Peyer's patch (tissue), 4 donors: Measurements from ENCODE around the gene TMCO2. TPM values are rescaled to one million over a fixed set of nuclear protein-coding genes. Genes with fewer than 3 reads are reported as not detected.

Source experiments
- DNase-seq, 3 donors: peaks; one replicate each; pipeline ENCODE4 v3.0.0-alpha.2; 2017 to 2019
- H3K27ac ChIP-seq, 4 donors: fragments of 200-600 bp; sonication (generic); one replicate each; pipeline ENCODE4 v1.5.1; 2016 to 2019
- H3K27me3 ChIP-seq, 2 donors: fragments of 200-600 bp; sonication (generic); one replicate each; pipeline ENCODE4 v1.5.1; 2019
- H3K36me3 ChIP-seq, 3 donors: fragments of 200-600 bp; sonication (generic); one replicate each; pipeline ENCODE4 v1.5.1; 2016 to 2019
- H3K4me1 ChIP-seq, 4 donors: fragments of 200-600 bp; sonication (generic); one replicate each; pipeline ENCODE4 v1.5.1; 2016 to 2019
- H3K4me3 ChIP-seq, 4 donors: fragments of 200-600 bp; sonication (generic); 1 replicate in 3 of 4; 2 replicates in 1 of 4; pipeline ENCODE4 v1.5.1; 2016 to 2019; ENCODE audit warnings: mild to moderate bottlenecking in 1 of 4
- H3K9me3 ChIP-seq, 4 donors: fragments of 200-600 bp; sonication (generic); one replicate each; pipeline ENCODE4 v1.5.1; 2016 to 2019; ENCODE audit warnings: mild to moderate bottlenecking in 1 of 4
- POLR2A ChIP-seq, 2 donors: fragments of 450-650 bp; IDR thresholded peaks; one replicate each; pipeline ENCODE4 v1.5.1; 2017; ENCODE audit warnings: antibody characterized with exemption in 2 of 2, mild to moderate bottlenecking in 2 of 2, moderate library complexity in 2 of 2
- total RNA-seq, 4 donors: library from RNA; depleted of rRNA; stranded (reverse); fragments of >200 nt; gene quantifications; one replicate each; pipeline ENCODE4 v1.1.0, GENCODE V29; 2016
- TF ChIP-seq, protein P1 (sequence below), 6 experiments: fragments of 450-650 bp in 4 of 6; fragments of 200-600 bp in 2 of 6; sonication (generic) in 1 of 6; IDR thresholded peaks; one replicate each; pipeline ENCODE4 v1.5.1; 2017 to 2019; ENCODE audit warnings: antibody characterized with exemption in 6 of 6, mild to moderate bottlenecking in 3 of 6, moderate library complexity in 1 of 6

TMCO2 gene
- total RNA-seq, 4 donors from 2014 or later, result not detected

DNA sequence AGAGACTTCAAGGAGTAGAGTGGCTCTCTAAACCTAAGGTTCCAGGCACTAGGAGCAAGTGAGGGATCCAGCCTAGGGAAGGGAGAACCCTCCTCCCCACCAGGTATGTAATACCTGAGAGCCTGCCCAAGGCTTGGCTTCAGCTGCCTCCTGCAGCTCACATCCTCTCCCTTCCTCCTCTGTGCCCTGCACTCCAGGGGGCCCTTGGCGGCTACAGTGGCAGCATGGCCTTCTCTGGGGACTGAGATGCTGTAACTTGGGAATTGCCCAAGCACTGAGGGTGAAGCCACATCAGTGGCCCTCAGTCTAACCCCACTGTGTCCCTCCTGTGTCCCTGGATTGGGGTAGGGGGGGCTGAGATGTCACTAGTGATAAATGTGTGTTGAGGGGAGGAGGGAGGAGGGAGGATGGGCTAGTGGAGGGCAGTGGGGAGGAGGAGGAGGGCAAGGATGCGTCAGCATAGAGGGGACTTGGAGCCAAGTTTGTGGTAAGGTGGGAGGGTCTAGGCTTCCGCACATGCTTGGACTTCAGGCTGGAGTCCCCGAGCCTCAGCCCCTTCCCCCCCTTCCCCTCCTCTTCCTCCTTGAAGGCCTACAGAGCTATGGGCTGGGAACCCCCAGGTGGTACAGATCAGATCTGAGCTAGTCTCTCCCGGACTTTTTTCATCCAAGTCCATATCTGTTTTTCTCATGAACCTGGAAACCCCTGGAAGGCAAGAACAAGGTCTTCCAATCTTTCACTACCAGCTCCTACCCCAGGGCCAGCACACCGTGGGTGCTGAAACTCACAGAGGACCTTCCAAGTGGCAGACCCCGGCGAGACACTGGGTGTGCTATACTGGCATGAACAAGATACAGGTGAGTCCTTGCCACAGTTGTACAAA lies 51.9 kb downstream of the TMCO2 start:
- no peak for DNase-seq
- Histone ChIP-seq H3K4me3 (no peak overlapping the region), H3K36me3 (no peaks in the 10 kb centered on the region), H3K27me3 (no peaks in the 10 kb centered on the region), H3K4me1 (no peaks in the 10 kb centered on the region), H3K27ac (no peak overlapping the region), H3K9me3 (no peaks in the 10 kb centered on the region)
- no peak for TF ChIP-seq POLR2A (IDR thresholded peaks at IDR 0.05)
- TF ChIP-seq, protein P1, sequence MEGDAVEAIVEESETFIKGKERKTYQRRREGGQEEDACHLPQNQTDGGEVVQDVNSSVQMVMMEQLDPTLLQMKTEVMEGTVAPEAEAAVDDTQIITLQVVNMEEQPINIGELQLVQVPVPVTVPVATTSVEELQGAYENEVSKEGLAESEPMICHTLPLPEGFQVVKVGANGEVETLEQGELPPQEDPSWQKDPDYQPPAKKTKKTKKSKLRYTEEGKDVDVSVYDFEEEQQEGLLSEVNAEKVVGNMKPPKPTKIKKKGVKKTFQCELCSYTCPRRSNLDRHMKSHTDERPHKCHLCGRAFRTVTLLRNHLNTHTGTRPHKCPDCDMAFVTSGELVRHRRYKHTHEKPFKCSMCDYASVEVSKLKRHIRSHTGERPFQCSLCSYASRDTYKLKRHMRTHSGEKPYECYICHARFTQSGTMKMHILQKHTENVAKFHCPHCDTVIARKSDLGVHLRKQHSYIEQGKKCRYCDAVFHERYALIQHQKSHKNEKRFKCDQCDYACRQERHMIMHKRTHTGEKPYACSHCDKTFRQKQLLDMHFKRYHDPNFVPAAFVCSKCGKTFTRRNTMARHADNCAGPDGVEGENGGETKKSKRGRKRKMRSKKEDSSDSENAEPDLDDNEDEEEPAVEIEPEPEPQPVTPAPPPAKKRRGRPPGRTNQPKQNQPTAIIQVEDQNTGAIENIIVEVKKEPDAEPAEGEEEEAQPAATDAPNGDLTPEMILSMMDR (IDR thresholded peaks at IDR 0.05), result no peak

DNA sequence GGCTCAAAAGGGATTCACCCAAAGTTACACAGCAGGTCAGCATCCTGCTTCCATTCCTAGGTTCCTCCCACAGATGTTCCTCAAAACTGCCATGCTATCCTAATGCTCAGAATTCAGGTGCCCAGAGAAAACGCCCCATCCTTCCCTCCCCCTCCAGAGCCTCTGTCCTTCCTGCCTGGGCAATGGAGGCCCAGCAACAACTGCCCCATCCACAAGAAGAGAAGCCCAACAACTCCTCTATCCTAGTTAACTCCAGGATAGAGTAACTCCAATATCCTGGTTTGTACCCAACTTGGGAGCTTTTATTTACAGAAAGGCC lies 52.5 kb downstream of the TMCO2 start:
- Histone ChIP-seq H3K9me3 (no peaks in the 10 kb centered on the region), H3K4me3 (no peak overlapping the region), H3K4me1 (no peaks in the 10 kb centered on the region), H3K27me3 (no peaks in the 10 kb centered on the region), H3K27ac (no peak overlapping the region), H3K36me3 (no peaks in the 10 kb centered on the region)
- TF ChIP-seq, protein P1 (IDR thresholded peaks at IDR 0.05), result no peak
- no peak for TF ChIP-seq POLR2A (IDR thresholded peaks at IDR 0.05)
- no peak for DNase-seq

DNA sequence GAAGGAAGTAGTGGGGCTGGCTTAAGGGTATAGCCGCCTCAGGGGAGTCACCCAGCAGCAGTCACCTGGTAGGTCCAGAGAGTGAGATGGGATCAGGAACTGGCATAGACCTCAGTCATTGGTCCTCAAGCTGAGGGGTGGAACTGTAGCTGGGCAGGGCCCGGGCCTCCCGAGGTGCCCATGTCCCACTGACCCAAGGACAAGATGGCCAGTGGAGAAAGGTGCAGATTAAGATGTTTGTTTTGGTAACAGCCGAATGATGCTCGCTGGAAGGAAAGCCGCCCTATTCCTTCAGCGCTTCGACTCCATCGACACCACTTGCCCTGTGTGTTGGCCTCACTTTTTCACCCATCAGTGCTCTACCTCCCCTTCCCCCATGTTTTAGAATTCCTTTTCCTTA lies 52.9 kb downstream of the TMCO2 start:
- no peak for TF ChIP-seq POLR2A (IDR thresholded peaks at IDR 0.05)
- TF ChIP-seq, protein P1 (IDR thresholded peaks at IDR 0.05), result no peak
- no peaks in the 10 kb centered on the region for H3K9me3 ChIP-seq
- H3K4me1 ChIP-seq, result no peaks in the 10 kb centered on the region
- no peak overlapping the region for H3K4me3 ChIP-seq
- no peaks in the 10 kb centered on the region for H3K36me3 ChIP-seq
- no peak overlapping the region for H3K27ac ChIP-seq
- no peaks in the 10 kb centered on the region for H3K27me3 ChIP-seq
- DNase-seq, result no peak

DNA sequence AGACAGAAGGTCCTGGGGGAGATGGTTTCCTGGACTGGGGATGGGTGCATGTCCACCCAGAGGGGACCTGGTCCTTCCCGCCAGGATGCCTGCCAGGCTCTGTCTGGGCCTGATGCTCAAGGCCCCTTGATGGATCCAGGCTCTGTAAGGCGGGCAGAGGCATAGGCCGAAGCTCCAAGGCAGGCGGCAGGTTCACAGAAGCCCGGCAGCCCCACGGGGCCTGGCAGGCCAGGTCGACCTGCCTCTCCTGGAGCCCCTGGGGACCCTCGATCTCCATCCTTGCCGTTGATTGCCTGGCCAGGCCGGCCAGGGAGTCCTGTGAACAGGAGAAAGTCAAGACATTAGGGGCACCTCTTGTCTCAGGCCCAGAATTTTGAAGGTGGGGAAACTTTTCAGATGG lies 53.3 kb downstream of the TMCO2 start:
- Histone ChIP-seq H3K27me3 (no peaks in the 10 kb centered on the region), H3K27ac (no peak overlapping the region), H3K9me3 (no peaks in the 10 kb centered on the region), H3K4me1 (no peaks in the 10 kb centered on the region), H3K36me3 (no peaks in the 10 kb centered on the region), H3K4me3 (no peak overlapping the region)
- no peak for TF ChIP-seq POLR2A (IDR thresholded peaks at IDR 0.05)
- TF ChIP-seq, protein P1 (IDR thresholded peaks at IDR 0.05), result no peak
- DNase-seq, result no peak

Other genes with a start within 250 kb of the TMCO2 start
- gene CAP1, start 207.2 kb upstream of the TMCO2 start, total RNA-seq, result 100 to 1,000 TPM; 135 to 229 (median 182) TPM
- gene PPT1, start 150.7 kb upstream of the TMCO2 start, total RNA-seq, result 10 to 100 TPM in 3 of 4 donors, 1 to 10 TPM in 1; 9.6 to 23.4 (median 11.6) TPM
- gene RLF, start 86.5 kb upstream of the TMCO2 start, total RNA-seq, result 10 to 100 TPM; 10.5 to 15.8 (median 13.4) TPM
- gene ZMPSTE24, start 10.3 kb downstream of the TMCO2 start, total RNA-seq, result 10 to 100 TPM; 11.6 to 44.3 (median 25.1) TPM
- gene COL9A2, start 69.3 kb downstream of the TMCO2 start, total RNA-seq, result 10 to 100 TPM in 1 of 4 donors, 1 to 10 TPM in 3; 2.1 to 11.6 (median 6.3) TPM
- 100 to 1,000 TPM in 1 of 4 donors, 10 to 100 TPM in 3; 24.7 to 170 (median 33.7) TPM for gene SMAP2, start 125.8 kb downstream of the TMCO2 start, total RNA-seq
- gene ZFP69B, start 202.5 kb downstream of the TMCO2 start, total RNA-seq, result 1 to 10 TPM in 3 of 4 donors, under 1 TPM in 1; 0.88 to 5.8 (median 2.3) TPM
- gene ZFP69, start 229.4 kb downstream of the TMCO2 start, total RNA-seq, result 1 to 10 TPM; 1.2 to 8.3 (median 2.7) TPM